Measurements from ENCODE around the gene ZNF439. TPM values are rescaled to one million over a fixed set of nuclear protein-coding genes. Genes with fewer than 3 reads are reported as not detected.
"Not testable (repeated sequence)": the region's sequence is repeated elsewhere in the genome, so short reads cannot be mapped to it uniquely, and the experiment has no call there.

Gene ZNF439
- total RNA-seq, 4 donors from 2014 or later = 13.8 to 22.9 (median 18.6) TPM

DNA sequence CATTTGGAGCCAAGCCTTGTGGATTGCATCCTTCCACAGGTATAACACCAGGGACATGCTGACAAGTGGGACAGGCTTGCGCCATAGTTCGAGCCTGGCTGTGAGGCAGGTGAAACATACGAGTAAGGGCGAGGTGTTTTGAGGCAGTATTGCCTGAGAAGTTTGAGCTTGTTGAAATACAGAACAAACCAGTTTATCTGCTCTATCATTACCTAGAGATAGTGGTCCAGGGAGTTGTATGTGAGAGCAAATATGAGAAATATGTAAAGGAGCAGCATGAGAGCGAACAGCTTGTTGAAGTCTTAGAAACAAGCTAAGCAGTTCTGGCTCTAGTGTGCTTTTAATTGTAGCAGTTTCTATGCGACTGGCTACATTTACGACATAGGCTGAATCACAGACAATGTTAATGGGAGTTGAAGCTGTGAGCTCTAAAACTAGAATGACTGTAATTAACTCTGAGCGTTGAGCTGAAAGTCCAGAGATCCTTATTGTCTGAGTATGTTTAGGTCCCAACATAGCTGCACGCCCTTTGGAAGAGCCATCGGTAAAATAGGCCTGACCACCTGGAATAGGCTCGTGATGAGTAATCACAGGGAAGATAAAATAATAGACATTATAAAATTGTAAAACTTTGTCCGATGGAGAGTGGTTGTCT lies 8.2 kb downstream of the ZNF439 start:
- Histone ChIP-seq H3K27ac (no peak overlapping the region), H3K4me3 (replicated peaks in 1 of 3) (no peak overlapping the region), H3K4me1 (no peaks in the 10 kb centered on the region), H3K36me3 (no peaks in the 10 kb centered on the region), H3K9me3 (no peaks in the 10 kb centered on the region), H3K27me3 (no peaks in the 10 kb centered on the region)
- TF ChIP-seq POLR2A (IDR thresholded peaks at IDR 0.05) = no peak
- TF ChIP-seq, protein P1, sequence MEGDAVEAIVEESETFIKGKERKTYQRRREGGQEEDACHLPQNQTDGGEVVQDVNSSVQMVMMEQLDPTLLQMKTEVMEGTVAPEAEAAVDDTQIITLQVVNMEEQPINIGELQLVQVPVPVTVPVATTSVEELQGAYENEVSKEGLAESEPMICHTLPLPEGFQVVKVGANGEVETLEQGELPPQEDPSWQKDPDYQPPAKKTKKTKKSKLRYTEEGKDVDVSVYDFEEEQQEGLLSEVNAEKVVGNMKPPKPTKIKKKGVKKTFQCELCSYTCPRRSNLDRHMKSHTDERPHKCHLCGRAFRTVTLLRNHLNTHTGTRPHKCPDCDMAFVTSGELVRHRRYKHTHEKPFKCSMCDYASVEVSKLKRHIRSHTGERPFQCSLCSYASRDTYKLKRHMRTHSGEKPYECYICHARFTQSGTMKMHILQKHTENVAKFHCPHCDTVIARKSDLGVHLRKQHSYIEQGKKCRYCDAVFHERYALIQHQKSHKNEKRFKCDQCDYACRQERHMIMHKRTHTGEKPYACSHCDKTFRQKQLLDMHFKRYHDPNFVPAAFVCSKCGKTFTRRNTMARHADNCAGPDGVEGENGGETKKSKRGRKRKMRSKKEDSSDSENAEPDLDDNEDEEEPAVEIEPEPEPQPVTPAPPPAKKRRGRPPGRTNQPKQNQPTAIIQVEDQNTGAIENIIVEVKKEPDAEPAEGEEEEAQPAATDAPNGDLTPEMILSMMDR (IDR thresholded peaks at IDR 0.05) = no peak
- no peak for DNase-seq
- WGBS, 2 donors = 96 to 97% methylated on average over 12 of the region's 12 CpGs
- intact Hi-C loops (cut with DNase I) = no loop called here

DNA sequence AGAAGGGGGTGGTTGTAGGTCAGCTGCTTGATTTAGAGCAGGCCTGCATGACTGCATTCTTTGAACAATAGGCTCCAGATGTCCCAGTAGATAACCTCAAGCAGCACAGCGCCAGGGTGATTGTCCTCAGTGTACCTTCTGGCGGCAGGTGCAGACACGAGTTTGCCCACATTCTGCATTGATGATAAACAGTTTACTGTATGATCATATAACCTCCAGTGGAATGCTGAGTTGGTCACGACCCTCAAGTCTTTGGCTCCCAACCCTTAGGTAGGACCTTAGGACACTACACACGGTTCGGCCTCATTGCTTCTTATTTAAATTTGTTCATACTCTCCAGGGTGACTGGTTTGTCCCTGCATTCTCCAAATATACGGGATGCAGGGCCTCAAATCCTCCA lies 12.2 kb downstream of the ZNF439 start:
- Histone ChIP-seq H3K4me3 (replicated peaks in 1 of 3) (no peak overlapping the region), H3K36me3 (no peaks in the 10 kb centered on the region), H3K27me3 (no peaks in the 10 kb centered on the region), H3K4me1 (peaks cover 0 to 5% of the 10 kb centered on the region in 2 donors), H3K9me3 (no peaks in the 10 kb centered on the region), H3K27ac (no peak overlapping the region)
- intact Hi-C loops (cut with DNase I) = no loop called here
- no peak for DNase-seq
- TF ChIP-seq, protein P1 (IDR thresholded peaks at IDR 0.05) = no peak
- no peak for TF ChIP-seq POLR2A (IDR thresholded peaks at IDR 0.05)
- WGBS, 2 donors = 94 to 97% methylated on average over 7 of the region's 7 CpGs

DNA sequence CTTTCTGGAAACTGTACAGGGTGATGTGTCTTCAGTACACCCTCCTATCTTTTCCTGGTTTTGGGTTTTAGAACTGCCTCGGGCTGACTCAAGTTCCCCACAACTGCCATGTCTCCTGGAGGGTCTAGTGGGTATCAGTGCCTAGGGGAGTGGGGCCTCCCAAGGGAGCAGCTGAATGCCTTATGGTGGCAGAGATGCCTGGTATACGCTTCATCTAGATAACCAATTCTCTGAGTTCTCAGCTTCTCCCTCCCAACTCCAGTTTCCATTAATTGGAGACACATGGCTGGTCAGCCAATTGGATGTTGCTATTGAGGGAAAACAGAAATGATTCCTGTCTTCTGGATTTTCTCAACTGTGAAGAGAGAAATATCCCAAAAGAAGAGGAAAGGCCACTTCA lies 12.8 kb downstream of the ZNF439 start:
- Histone ChIP-seq H3K4me3 (replicated peaks in 1 of 3) (no peak overlapping the region), H3K9me3 (no peaks in the 10 kb centered on the region), H3K36me3 (peaks cover 0 to 2% of the 10 kb centered on the region in 2 donors), H3K27ac (no peak overlapping the region), H3K4me1 (peaks cover 0 to 5% of the 10 kb centered on the region in 2 donors), H3K27me3 (no peaks in the 10 kb centered on the region)
- 91 to 97% methylated on average over 2 of the region's 2 CpGs for WGBS, 2 donors
- intact Hi-C loops (cut with DNase I) = no loop called here
- TF ChIP-seq, protein P1 (IDR thresholded peaks at IDR 0.05) = no peak
- no peak for TF ChIP-seq POLR2A (IDR thresholded peaks at IDR 0.05)
- DNase-seq = no peak

DNA sequence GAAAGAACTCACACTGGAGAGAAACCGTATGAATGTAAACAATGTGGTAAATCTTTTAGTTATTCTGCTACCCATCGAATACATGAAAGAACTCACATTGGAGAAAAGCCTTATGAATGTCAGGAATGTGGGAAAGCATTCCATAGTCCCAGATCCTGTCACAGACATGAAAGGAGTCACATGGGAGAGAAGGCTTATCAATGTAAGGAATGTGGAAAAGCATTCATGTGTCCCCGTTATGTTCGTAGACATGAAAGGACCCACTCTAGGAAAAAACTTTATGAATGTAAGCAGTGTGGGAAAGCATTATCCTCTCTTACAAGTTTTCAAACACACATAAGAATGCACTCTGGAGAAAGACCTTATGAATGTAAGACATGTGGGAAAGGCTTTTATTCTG lies 19.2 kb downstream of the ZNF439 start:
- H3K4me3 ChIP-seq (replicated peaks in 1 of 3); H3K27ac ChIP-seq; H3K4me1 ChIP-seq; H3K9me3 ChIP-seq; intact Hi-C loops (cut with DNase I); H3K27me3 ChIP-seq; DNase-seq: not testable (repeated sequence)
- H3K36me3 ChIP-seq = peaks cover 24% of the 10 kb centered on the region in 2 donors
- WGBS, 2 donors = 95 to 97% methylated on average over 4 of the region's 4 CpGs

DNA sequence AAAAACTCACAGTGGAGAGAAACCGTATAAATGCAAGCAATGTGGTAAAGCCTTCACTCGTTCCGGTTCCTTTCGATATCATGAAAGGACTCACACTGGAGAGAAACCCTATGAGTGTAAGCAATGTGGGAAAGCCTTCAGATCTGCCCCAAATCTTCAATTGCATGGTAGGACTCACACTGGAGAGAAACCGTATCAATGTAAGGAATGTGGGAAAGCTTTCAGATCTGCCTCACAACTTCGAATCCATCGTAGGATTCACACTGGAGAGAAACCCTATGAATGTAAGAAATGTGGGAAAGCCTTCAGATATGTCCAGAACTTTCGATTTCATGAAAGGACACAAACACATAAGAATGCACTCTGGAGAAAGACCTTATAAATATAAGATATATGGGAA lies 19.7 kb downstream of the ZNF439 start:
- TF ChIP-seq, protein P1 (IDR thresholded peaks at IDR 0.05) = no peak
- no peak for TF ChIP-seq POLR2A (IDR thresholded peaks at IDR 0.05)
- H3K27ac ChIP-seq = no peak overlapping the region
- H3K4me1 ChIP-seq = peaks cover 0 to 5% of the 10 kb centered on the region in 2 donors
- no peaks in the 10 kb centered on the region for H3K27me3 ChIP-seq
- no peaks in the 10 kb centered on the region for H3K9me3 ChIP-seq
- peaks cover 24% of the 10 kb centered on the region in 2 donors for H3K36me3 ChIP-seq
- 94 to 95% methylated on average over 8 of the region's 8 CpGs for WGBS, 2 donors
- no peak for DNase-seq
- intact Hi-C loops (cut with DNase I) = no loop called here
- H3K4me3 ChIP-seq (replicated peaks in 1 of 3) = no peak overlapping the region

Measured in thyroid gland (tissue), 4 donors.